Peyer's patch (tissue), 4 donors: ENCODE measurements around the gene MLPH. TPM values are rescaled to one million over a fixed set of nuclear protein-coding genes. Genes with fewer than 3 reads are reported as not detected.

ENCODE experiments used
- DNase-seq, 3 donors: peaks; one replicate each; pipeline ENCODE4 v3.0.0-alpha.2; 2017 to 2019
- H3K27ac ChIP-seq, 4 donors: fragments of 200-600 bp; sonication (generic); one replicate each; pipeline ENCODE4 v1.5.1; 2016 to 2019
- H3K27me3 ChIP-seq, 2 donors: fragments of 200-600 bp; sonication (generic); one replicate each; pipeline ENCODE4 v1.5.1; 2019
- H3K36me3 ChIP-seq, 3 donors: fragments of 200-600 bp; sonication (generic); one replicate each; pipeline ENCODE4 v1.5.1; 2016 to 2019
- H3K4me1 ChIP-seq, 4 donors: fragments of 200-600 bp; sonication (generic); one replicate each; pipeline ENCODE4 v1.5.1; 2016 to 2019
- H3K4me3 ChIP-seq, 4 donors: fragments of 200-600 bp; sonication (generic); 1 replicate in 3 of 4; 2 replicates in 1 of 4; pipeline ENCODE4 v1.5.1; 2016 to 2019; ENCODE audit warnings: mild to moderate bottlenecking in 1 of 4
- H3K9me3 ChIP-seq, 4 donors: fragments of 200-600 bp; sonication (generic); one replicate each; pipeline ENCODE4 v1.5.1; 2016 to 2019; ENCODE audit warnings: mild to moderate bottlenecking in 1 of 4
- POLR2A ChIP-seq, 2 donors: fragments of 450-650 bp; IDR thresholded peaks; one replicate each; pipeline ENCODE4 v1.5.1; 2017; ENCODE audit warnings: antibody characterized with exemption in 2 of 2, mild to moderate bottlenecking in 2 of 2, moderate library complexity in 2 of 2
- total RNA-seq, 4 donors: library from RNA; depleted of rRNA; stranded (reverse); fragments of >200 nt; gene quantifications; one replicate each; pipeline ENCODE4 v1.1.0, GENCODE V29; 2016
- TF ChIP-seq, protein P1 (sequence below), 6 experiments: fragments of 450-650 bp in 4 of 6; fragments of 200-600 bp in 2 of 6; sonication (generic) in 1 of 6; IDR thresholded peaks; one replicate each; pipeline ENCODE4 v1.5.1; 2017 to 2019; ENCODE audit warnings: antibody characterized with exemption in 6 of 6, mild to moderate bottlenecking in 3 of 6, moderate library complexity in 1 of 6

Gene MLPH
- total RNA-seq, 4 donors from 2014 or later, result 82.5 to 195 (median 116) TPM

DNA sequence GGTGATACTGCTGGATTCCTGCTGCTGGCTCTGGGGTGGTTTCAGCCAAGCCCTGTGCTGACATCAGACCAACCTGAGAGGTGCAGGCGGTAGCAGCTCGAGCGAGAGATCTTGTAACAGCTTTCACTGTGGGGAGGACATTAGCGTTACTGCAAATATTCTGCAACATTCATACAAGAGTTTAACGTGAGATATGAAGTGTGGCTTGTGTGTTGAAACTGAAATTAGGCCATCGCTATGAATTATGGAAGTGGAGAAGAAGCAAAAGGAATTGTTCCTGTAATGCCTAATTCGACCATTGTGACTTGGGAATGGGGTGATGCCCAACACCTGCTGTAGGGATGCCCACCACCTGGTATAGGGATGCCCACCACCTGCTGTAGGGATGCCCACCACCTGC lies 6.5 kb upstream of the MLPH start:
- DNase-seq, result no peak
- Histone ChIP-seq H3K9me3 (no peaks in the 10 kb centered on the region), H3K4me3 (no peak overlapping the region), H3K4me1 (peaks cover 0 to 12% (median under 1%) of the 10 kb centered on the region in 4 donors), H3K27ac (no peak overlapping the region), H3K27me3 (no peaks in the 10 kb centered on the region), H3K36me3 (no peaks in the 10 kb centered on the region)
- no peak for TF ChIP-seq POLR2A (IDR thresholded peaks at IDR 0.05)
- TF ChIP-seq, protein P1, sequence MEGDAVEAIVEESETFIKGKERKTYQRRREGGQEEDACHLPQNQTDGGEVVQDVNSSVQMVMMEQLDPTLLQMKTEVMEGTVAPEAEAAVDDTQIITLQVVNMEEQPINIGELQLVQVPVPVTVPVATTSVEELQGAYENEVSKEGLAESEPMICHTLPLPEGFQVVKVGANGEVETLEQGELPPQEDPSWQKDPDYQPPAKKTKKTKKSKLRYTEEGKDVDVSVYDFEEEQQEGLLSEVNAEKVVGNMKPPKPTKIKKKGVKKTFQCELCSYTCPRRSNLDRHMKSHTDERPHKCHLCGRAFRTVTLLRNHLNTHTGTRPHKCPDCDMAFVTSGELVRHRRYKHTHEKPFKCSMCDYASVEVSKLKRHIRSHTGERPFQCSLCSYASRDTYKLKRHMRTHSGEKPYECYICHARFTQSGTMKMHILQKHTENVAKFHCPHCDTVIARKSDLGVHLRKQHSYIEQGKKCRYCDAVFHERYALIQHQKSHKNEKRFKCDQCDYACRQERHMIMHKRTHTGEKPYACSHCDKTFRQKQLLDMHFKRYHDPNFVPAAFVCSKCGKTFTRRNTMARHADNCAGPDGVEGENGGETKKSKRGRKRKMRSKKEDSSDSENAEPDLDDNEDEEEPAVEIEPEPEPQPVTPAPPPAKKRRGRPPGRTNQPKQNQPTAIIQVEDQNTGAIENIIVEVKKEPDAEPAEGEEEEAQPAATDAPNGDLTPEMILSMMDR (IDR thresholded peaks at IDR 0.05), result no peak

DNA sequence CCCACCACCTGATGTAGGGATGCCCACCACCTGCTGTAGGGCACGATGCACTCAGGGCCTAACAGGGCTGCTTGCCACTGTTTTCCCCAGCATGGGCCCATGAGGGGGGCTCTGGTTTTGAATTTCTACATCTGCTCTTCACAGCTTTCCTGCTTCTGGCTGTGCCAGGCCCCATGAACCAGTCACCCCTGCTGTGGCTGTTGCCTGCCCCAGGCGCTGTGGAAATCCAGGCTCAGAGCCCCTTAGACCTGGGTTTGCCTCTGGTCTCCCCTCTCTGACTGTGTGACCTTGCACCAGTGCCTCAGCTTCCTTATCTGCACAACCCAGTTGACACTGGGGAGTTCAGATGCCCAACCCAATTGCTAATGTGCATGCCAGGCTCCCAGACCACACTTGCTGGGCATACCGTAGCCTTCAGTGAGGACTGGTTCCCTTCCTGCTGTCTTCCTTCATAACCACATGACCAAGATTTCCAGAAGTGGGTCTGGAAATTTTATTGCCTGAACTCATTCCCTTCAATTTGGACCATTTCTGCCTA lies 6.0 kb upstream of the MLPH start:
- H3K36me3 ChIP-seq, result no peaks in the 10 kb centered on the region
- DNase-seq, result no peak
- no peak overlapping the region for H3K27ac ChIP-seq
- TF ChIP-seq POLR2A (IDR thresholded peaks at IDR 0.05), result no peak
- TF ChIP-seq, protein P1 (IDR thresholded peaks at IDR 0.05), result no peak
- H3K27me3 ChIP-seq, result no peaks in the 10 kb centered on the region
- H3K4me1 ChIP-seq, result peaks cover 0 to 12% (median 0%) of the 10 kb centered on the region in 4 donors
- no peak overlapping the region for H3K4me3 ChIP-seq
- no peaks in the 10 kb centered on the region for H3K9me3 ChIP-seq

DNA sequence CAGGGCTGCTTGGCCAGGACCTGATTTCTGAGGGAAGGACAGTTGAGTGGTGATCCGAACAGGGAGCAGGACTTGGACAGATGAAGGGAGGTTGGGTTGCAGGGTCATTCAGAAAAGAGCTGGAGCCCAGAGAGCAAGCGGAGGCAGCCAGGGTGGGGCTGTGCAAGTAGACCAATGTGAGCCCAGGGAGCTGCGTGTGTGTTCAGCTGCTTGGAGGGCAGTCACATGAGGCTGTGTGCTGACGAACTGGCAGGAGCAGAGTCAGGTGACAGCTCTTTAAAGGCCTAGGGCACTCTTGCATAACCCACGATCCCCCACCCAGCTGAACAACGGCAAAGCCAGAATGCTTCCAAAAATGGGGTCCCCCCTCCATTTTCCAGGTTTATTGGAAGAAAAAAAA lies 4.6 kb upstream of the MLPH start:
- Histone ChIP-seq H3K9me3 (no peaks in the 10 kb centered on the region), H3K27ac (peak overlapping the region in 3 of 4 donors; percentile 46 to 66 (median 64)), H3K4me3 (no peak overlapping the region), H3K27me3 (peaks cover 0 to 9% of the 10 kb centered on the region in 2 donors), H3K36me3 (no peaks in the 10 kb centered on the region), H3K4me1 (peaks cover 0 to 26% (median 0%) of the 10 kb centered on the region in 4 donors)
- TF ChIP-seq POLR2A (IDR thresholded peaks at IDR 0.05), result peak in 1 of 2 donors; percentile 28
- TF ChIP-seq, protein P1 (IDR thresholded peaks at IDR 0.05), result no peak
- DNase-seq, result peak in 2 of 3 donors; percentile 77 to 79

DNA sequence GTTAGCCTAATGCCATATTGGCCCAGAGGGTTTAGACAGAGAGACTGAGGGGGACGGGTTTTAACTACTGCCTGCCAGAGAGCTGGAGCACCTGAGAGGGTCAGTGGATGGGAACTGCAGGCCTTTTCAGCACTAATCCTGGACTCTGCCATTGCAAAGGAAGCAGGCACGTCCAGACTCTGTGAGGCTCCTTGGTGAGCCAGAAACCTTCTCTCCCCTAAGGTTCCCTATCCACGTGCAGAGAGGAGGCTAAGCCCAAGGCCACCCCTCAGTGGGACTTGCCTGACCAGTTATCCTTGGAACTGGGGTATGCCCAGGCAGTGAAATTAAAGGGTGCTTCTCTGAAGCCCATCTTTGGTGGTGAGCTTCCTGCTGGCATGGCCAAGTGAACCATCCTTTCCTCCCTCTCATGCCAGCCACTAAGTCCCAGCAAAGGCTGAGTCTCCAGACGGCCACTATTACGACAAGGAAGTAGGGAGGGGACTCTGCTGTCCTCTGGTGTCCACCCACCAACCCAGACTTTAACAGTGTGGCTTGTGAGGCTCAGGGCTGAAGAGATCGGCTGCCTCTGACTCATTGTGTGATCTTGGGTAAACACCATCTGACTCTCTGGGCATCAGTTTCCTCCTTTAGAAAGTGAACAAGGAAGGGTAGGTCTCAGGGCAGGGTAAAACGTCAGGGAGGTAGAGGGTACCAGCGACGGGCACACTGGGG lies 3.9 kb upstream of the MLPH start:
- H3K4me1 ChIP-seq, result peaks cover 0 to 26% (median 0%) of the 10 kb centered on the region in 4 donors

DNA sequence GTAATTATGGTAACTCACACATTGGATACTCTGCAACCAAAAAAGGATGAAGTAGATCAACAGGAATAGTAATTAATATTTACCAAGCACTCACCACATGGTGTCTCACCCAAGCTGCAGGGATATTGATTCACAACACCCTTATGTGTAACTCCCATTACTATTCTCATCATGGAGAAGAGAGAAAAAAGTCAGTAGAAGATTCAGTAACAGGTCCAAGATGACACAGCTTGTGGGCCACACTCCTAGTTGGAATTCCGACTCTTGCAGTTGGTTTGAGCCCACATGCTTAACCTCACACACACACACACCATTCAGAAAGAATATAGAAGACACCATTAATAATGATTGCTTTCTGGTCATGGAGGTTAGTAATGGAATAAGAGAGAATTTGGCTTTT lies 1.7 kb upstream of the MLPH start:
- TF ChIP-seq, protein P1 (IDR thresholded peaks at IDR 0.05), result no peak
- no peak for TF ChIP-seq POLR2A (IDR thresholded peaks at IDR 0.05)
- Histone ChIP-seq H3K27ac (no peak overlapping the region), H3K4me1 (peaks cover 0 to 30% (median 0%) of the 10 kb centered on the region in 4 donors), H3K9me3 (no peaks in the 10 kb centered on the region), H3K27me3 (peaks cover 0 to 9% of the 10 kb centered on the region in 2 donors), H3K36me3 (no peaks in the 10 kb centered on the region), H3K4me3 (no peak overlapping the region)
- no peak for DNase-seq

More for the DNA sequence above, 3.9 kb upstream of the MLPH start:
- Histone ChIP-seq H3K9me3 (no peaks in the 10 kb centered on the region), H3K27ac (peak overlapping the region in 3 of 4 donors; percentile 46 to 66 (median 64)), H3K36me3 (no peaks in the 10 kb centered on the region), H3K4me3 (no peak overlapping the region), H3K27me3 (peaks cover 0 to 9% of the 10 kb centered on the region in 2 donors)
- TF ChIP-seq, protein P1 (IDR thresholded peaks at IDR 0.05), result peak in 3 of 6 experiments; percentile 8 to 35 (median 25)
- TF ChIP-seq POLR2A (IDR thresholded peaks at IDR 0.05), result no peak
- peak in 1 of 3 donors; percentile 60 for DNase-seq
